ENCODE results near the gene GRIA1.

GRIA1 gene

GRCh38 chr5:153613144-153613543, 122.7 kb downstream of the GRIA1 start:
- DNase-seq (ENCODE audit: low read depth), result no peak

GRCh38 chr5:153613672-153614071, 123.2 kb downstream of the GRIA1 start:
- DNase-seq (ENCODE audit: low read depth), result no peak

GRCh38 chr5:153617190-153617589, 126.7 kb downstream of the GRIA1 start:
- DNase-seq (ENCODE audit: low read depth), result no peak

GRCh38 chr5:153618307-153618706, 127.8 kb downstream of the GRIA1 start:
- DNase-seq (ENCODE audit: low read depth), result no peak

- no peak for DNase-seq (ENCODE audit: low read depth)
These were observed 128.4 kb downstream of the GRIA1 start for GRCh38 chr5:153618867-153619266.

- DNase-seq (ENCODE audit: low read depth), result no peak
These were observed 129.3 kb downstream of the GRIA1 start for GRCh38 chr5:153619771-153620170.

- DNase-seq (ENCODE audit: low read depth), result no peak
These were observed 132.7 kb downstream of the GRIA1 start for GRCh38 chr5:153623124-153623523.

GRCh38 chr5:153623751-153624450, 133.4 kb downstream of the GRIA1 start:
- DNase-seq (ENCODE audit: low read depth), result no peak

GRCh38 chr5:153624451-153624765, 133.9 kb downstream of the GRIA1 start:
- DNase-seq (ENCODE audit: low read depth), result no peak

- no peak for DNase-seq (ENCODE audit: low read depth)
These were observed 135.4 kb downstream of the GRIA1 start for GRCh38 chr5:153625826-153626354.

- no peak for DNase-seq (ENCODE audit: low read depth)
These were observed 136.4 kb downstream of the GRIA1 start for GRCh38 chr5:153626836-153627235.

GRCh38 chr5:153629027-153629895, 138.8 kb downstream of the GRIA1 start:
- no peak for DNase-seq (ENCODE audit: low read depth)

- DNase-seq (ENCODE audit: low read depth), result no peak
These were observed 140.1 kb downstream of the GRIA1 start for GRCh38 chr5:153630546-153630945.

- DNase-seq (ENCODE audit: low read depth), result no peak
These were observed 142.3 kb downstream of the GRIA1 start for GRCh38 chr5:153632748-153633290.

- DNase-seq (ENCODE audit: low read depth), result no peak
These were observed 146.4 kb downstream of the GRIA1 start for GRCh38 chr5:153636670-153637451.

- DNase-seq (ENCODE audit: low read depth), result no peak
These were observed 149.8 kb downstream of the GRIA1 start for GRCh38 chr5:153640293-153640692.

- DNase-seq (ENCODE audit: low read depth), result no peak
These were observed 150.8 kb downstream of the GRIA1 start for GRCh38 chr5:153641183-153641688.

- DNase-seq (ENCODE audit: low read depth), result no peak
These were observed 164.2 kb downstream of the GRIA1 start for GRCh38 chr5:153654504-153655200.

- DNase-seq (ENCODE audit: low read depth), result no peak
These were observed 164.7 kb downstream of the GRIA1 start for GRCh38 chr5:153655201-153655510.

GRCh38 chr5:153658149-153658548, 167.7 kb downstream of the GRIA1 start:
- no peak for DNase-seq (ENCODE audit: low read depth)

GRCh38 chr5:153658606-153659005, 168.1 kb downstream of the GRIA1 start:
- DNase-seq (ENCODE audit: low read depth), result no peak
